ENCODE measurements around the gene TRABD2B. TPM values are rescaled to one million over a fixed set of nuclear protein-coding genes. Genes with fewer than 3 reads are reported as not detected.

Gene TRABD2B
- total and polyA plus RNA-seq, 2 of the 13 experiments (the other 11 are each of a cell fraction or from before 2014, with no cell fraction given), result 0.04 TPM; not detected in 1

DNA sequence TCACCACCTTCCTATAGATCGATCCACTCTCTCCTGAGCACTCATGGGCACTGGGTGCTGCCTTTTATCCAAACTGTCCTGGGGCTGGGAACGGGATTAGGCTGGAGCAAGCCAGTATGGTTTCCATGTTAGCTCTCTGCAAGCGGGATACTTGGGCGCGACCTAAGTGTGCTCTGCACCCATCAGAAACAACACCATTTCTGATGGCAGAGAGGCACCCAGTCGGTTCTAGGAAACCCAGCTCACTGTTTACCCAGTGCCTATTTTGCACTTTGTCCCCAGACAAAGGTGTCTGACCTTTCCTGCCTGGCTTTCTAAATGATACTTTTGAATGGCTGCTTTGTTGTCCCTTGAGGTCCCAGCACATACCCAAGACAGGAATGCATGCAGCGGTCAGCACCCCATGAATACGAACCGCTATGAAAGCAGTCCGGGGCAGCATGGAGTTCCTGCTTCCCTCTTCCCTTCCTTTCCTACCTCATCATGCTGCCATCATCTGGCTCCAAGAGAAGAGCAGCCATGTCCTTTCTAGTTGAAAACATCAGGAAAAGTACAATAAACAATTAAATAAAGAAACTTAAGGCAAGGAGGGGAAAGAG is 83.9 kb downstream of the TRABD2B start (continued):
- TF ChIP-seq KLF16 (CRISPR knock-in tag; IDR thresholded peaks at IDR 0.05) (peak in 1 of 2 experiments; percentile 74; a peak in 2 of 4 replicates), FOXA3 (CRISPR knock-in tag; IDR thresholded peaks at IDR 0.05) (peak; percentile 96), ZNF788 (CRISPR knock-in tag; IDR thresholded peaks at IDR 0.05; ENCODE audit: borderline replicate concordance) (0 out of 2 replicates have a peak, but pooled peaks have one; percentile 64), FOXO1 (CRISPR knock-in tag; IDR thresholded peaks at IDR 0.05) (peak; percentile 94), ZNF224 (CRISPR knock-in tag; IDR thresholded peaks at IDR 0.05) (no peak), MLLT10 (CRISPR knock-in tag; IDR thresholded peaks at IDR 0.05) (no peak), ZNF558 (CRISPR knock-in tag; IDR thresholded peaks at IDR 0.05; ENCODE audit: borderline replicate concordance) (no peak), KDM5B (CRISPR knock-in tag; IDR thresholded peaks at IDR 0.05; ENCODE audit: borderline replicate concordance) (no peak), ZNF160 (CRISPR knock-in tag; IDR thresholded peaks at IDR 0.05) (no peak), ZNF460 (CRISPR knock-in tag; IDR thresholded peaks at IDR 0.05; ENCODE audit: borderline replicate concordance) (no peak), ZNF589 (CRISPR knock-in tag; conservative IDR thresholded peaks at IDR 0.05) (peak; percentile 62; the same call in 1 of the 2 replicates)
- TF ChIP-seq, protein P1, sequence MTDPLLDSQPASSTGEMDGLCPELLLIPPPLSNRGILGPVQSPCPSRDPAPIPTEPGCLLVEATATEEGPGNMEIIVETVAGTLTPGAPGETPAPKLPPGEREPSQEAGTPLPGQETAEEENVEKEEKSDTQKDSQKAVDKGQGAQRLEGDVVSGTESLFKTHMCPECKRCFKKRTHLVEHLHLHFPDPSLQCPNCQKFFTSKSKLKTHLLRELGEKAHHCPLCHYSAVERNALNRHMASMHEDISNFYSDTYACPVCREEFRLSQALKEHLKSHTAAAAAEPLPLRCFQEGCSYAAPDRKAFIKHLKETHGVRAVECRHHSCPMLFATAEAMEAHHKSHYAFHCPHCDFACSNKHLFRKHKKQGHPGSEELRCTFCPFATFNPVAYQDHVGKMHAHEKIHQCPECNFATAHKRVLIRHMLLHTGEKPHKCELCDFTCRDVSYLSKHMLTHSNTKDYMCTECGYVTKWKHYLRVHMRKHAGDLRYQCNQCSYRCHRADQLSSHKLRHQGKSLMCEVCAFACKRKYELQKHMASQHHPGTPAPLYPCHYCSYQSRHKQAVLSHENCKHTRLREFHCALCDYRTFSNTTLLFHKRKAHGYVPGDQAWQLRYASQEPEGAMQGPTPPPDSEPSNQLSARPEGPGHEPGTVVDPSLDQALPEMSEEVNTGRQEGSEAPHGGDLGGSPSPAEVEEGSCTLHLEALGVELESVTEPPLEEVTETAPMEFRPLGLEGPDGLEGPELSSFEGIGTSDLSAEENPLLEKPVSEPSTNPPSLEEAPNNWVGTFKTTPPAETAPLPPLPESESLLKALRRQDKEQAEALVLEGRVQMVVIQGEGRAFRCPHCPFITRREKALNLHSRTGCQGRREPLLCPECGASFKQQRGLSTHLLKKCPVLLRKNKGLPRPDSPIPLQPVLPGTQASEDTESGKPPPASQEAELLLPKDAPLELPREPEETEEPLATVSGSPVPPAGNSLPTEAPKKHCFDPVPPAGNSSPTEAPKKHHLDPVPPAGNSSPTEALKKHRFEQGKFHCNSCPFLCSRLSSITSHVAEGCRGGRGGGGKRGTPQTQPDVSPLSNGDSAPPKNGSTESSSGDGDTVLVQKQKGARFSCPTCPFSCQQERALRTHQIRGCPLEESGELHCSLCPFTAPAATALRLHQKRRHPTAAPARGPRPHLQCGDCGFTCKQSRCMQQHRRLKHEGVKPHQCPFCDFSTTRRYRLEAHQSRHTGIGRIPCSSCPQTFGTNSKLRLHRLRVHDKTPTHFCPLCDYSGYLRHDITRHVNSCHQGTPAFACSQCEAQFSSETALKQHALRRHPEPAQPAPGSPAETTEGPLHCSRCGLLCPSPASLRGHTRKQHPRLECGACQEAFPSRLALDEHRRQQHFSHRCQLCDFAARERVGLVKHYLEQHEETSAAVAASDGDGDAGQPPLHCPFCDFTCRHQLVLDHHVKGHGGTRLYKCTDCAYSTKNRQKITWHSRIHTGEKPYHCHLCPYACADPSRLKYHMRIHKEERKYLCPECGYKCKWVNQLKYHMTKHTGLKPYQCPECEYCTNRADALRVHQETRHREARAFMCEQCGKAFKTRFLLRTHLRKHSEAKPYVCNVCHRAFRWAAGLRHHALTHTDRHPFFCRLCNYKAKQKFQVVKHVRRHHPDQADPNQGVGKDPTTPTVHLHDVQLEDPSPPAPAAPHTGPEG (CRISPR knock-in tag; IDR thresholded peaks at IDR 0.05), result peak; percentile 61; the same call in 1 of the 2 replicates
- TF ChIP-seq, protein P2, sequence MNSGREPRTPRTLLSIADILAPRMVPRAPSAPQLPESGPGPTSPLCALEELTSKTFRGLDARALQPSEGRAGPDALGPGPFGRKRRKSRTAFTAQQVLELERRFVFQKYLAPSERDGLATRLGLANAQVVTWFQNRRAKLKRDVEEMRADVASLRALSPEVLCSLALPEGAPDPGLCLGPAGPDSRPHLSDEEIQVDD (CRISPR knock-in tag; IDR thresholded peaks at IDR 0.05; ENCODE audit: borderline replicate concordance), result no peak
- TF ChIP-seq, protein P3, sequence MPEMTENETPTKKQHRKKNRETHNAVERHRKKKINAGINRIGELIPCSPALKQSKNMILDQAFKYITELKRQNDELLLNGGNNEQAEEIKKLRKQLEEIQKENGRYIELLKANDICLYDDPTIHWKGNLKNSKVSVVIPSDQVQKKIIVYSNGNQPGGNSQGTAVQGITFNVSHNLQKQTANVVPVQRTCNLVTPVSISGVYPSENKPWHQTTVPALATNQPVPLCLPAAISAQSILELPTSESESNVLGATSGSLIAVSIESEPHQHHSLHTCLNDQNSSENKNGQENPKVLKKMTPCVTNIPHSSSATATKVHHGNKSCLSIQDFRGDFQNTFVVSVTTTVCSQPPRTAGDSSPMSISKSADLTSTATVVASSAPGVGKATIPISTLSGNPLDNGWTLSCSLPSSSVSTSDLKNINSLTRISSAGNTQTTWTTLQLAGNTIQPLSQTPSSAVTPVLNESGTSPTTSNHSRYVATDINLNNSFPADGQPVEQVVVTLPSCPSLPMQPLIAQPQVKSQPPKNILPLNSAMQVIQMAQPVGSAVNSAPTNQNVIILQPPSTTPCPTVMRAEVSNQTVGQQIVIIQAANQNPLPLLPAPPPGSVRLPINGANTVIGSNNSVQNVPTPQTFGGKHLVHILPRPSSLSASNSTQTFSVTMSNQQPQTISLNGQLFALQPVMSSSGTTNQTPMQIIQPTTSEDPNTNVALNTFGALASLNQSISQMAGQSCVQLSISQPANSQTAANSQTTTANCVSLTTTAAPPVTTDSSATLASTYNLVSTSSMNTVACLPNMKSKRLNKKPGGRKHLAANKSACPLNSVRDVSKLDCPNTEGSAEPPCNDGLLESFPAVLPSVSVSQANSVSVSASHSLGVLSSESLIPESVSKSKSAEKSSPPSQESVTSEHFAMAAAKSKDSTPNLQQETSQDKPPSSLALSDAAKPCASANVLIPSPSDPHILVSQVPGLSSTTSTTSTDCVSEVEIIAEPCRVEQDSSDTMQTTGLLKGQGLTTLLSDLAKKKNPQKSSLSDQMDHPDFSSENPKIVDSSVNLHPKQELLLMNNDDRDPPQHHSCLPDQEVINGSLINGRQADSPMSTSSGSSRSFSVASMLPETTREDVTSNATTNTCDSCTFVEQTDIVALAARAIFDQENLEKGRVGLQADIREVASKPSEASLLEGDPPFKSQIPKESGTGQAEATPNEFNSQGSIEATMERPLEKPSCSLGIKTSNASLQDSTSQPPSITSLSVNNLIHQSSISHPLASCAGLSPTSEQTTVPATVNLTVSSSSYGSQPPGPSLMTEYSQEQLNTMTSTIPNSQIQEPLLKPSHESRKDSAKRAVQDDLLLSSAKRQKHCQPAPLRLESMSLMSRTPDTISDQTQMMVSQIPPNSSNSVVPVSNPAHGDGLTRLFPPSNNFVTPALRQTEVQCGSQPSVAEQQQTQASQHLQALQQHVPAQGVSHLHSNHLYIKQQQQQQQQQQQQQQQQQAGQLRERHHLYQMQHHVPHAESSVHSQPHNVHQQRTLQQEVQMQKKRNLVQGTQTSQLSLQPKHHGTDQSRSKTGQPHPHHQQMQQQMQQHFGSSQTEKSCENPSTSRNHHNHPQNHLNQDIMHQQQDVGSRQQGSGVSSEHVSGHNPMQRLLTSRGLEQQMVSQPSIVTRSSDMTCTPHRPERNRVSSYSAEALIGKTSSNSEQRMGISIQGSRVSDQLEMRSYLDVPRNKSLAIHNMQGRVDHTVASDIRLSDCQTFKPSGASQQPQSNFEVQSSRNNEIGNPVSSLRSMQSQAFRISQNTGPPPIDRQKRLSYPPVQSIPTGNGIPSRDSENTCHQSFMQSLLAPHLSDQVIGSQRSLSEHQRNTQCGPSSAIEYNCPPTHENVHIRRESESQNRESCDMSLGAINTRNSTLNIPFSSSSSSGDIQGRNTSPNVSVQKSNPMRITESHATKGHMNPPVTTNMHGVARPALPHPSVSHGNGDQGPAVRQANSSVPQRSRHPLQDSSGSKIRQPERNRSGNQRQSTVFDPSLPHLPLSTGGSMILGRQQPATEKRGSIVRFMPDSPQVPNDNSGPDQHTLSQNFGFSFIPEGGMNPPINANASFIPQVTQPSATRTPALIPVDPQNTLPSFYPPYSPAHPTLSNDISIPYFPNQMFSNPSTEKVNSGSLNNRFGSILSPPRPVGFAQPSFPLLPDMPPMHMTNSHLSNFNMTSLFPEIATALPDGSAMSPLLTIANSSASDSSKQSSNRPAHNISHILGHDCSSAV (CRISPR knock-in tag; IDR thresholded peaks at IDR 0.05; ENCODE audit: borderline replicate concordance), result no peak
